Lung (tissue), 12 donors: ENCODE measurements around the gene KRTAP1-3. TPM values are rescaled to one million over a fixed set of nuclear protein-coding genes. Genes with fewer than 3 reads are reported as not detected.
"Not testable (repeated sequence)": the region's sequence is repeated elsewhere in the genome, so short reads cannot be mapped to it uniquely, and the experiment has no call there.

Experiments
- ATAC-seq: fragments of 200-7000 bp; cut with Tn5 transposase; one replicate; pipeline ENCODE4 v1.9.1; 2020; ENCODE audit warnings: moderate number of reproducible peaks; ENCODE audit not compliant: insufficient read depth, low FRiP score
- DNase-seq, 3 donors: peaks; one replicate each; pipeline ENCODE4 v3.0.0-alpha.2; 2013 to 2017
- H3K27ac ChIP-seq, 2 donors: one replicate each; pipeline ENCODE4 v1.5.1; 2013; ENCODE audit warnings: mild to moderate bottlenecking in 2 of 2, moderate library complexity in 2 of 2, control low read depth in 1 of 2, inconsistent platforms in 1 of 2, low read depth in 1 of 2, low read length in 1 of 2
- H3K27me3 ChIP-seq, 3 donors: one replicate each; pipeline ENCODE4 v1.5.1; 2013; ENCODE audit warnings: low read length in 2 of 3; ENCODE audit not compliant: control insufficient read depth in 3 of 3, insufficient read depth in 3 of 3
- H3K36me3 ChIP-seq, 4 donors: one replicate each; pipeline ENCODE4 v1.5.1; 2013; ENCODE audit warnings: low read length in 4 of 4, mild to moderate bottlenecking in 1 of 4, moderate library complexity in 1 of 4; ENCODE audit not compliant: control insufficient read depth in 4 of 4, insufficient read depth in 4 of 4
- H3K4me1 ChIP-seq, 5 donors: one replicate each; pipeline ENCODE4 v1.5.1; 2013; ENCODE audit warnings: low read length in 5 of 5, mild to moderate bottlenecking in 2 of 5, moderate library complexity in 1 of 5; ENCODE audit not compliant: control insufficient read depth in 5 of 5, insufficient read depth in 5 of 5
- H3K4me3 ChIP-seq: one replicate; pipeline ENCODE4 v1.5.1; 2013; ENCODE audit warnings: mild to moderate bottlenecking, control low read depth, moderate library complexity
- H3K9ac ChIP-seq, 2 donors: one replicate each; pipeline ENCODE4 v1.5.1; 2013; ENCODE audit warnings: low read length in 2 of 2, control low read depth in 1 of 2; ENCODE audit not compliant: insufficient read depth in 1 of 2
- H3K9me3 ChIP-seq, 4 donors: one replicate each; pipeline ENCODE4 v1.5.1; 2013; ENCODE audit warnings: low read length in 3 of 4, mild to moderate bottlenecking in 1 of 4, moderate library complexity in 1 of 4; ENCODE audit not compliant: control insufficient read depth in 4 of 4, insufficient read depth in 3 of 4
- WGBS, 2 donors: extraction: QIAGEN DNeasy Blood & Tissue Kit; methylation state at CpG; one replicate each; pipeline ENCODE4 v1.1.7; 2013; 5-methylcytosine and 5-hydroxymethylcytosine counted together
- polyA plus RNA-seq, 2 donors: library from polyadenylated mRNA; stranded (reverse); fragments of 200-250 nt; gene quantifications; one replicate each; pipeline ENCODE4 v1.2.1, GENCODE V29; 2013
- total RNA-seq, 2 donors: library from RNA; depleted of rRNA in 1 of 2; stranded (reverse); fragments of >200 nt in 1 of 2; gene quantifications; one replicate each; pipeline ENCODE4 v1.2.1, GENCODE V29; 2014 to 2021
- TF ChIP-seq, protein P1 (sequence below): IDR thresholded peaks from 2 replicates; pipeline ENCODE4 v1.5.1; 2012; ENCODE audit warnings: mild to moderate bottlenecking; ENCODE audit errors: control extremely low read depth, extremely low read depth
- donor health status: control.
- donor health status: control.
- donor health status: Bipolar disorder and iron deficiency.
- donor health status: healthy.
- donor health status: DM: yes; HTN: yes; CAD: no.

KRTAP1-3 gene
- total and polyA plus RNA-seq, 4 donors, result not detected

DNA sequence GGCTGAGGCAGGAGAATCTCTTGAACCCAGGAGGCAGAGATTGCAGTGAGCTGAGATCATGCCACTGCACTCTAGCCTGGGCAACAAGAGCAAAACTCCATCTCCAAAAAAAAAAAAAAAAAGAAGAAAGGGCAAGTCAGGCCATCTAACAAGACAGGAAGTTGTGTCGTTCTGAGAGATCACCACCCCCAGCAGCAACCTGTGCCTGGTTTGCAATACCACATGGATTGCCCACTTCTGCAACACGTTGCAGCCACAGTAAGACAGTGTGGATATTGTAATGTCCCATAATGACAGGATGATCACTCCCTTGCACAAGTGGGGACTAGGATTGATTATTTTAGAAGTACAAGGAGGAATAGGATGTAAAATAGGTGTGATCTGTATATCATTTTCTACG lies 34.4 kb upstream of the KRTAP1-3 start:
- no peaks in the 10 kb centered on the region for H3K36me3 ChIP-seq
- H3K27ac ChIP-seq, result no peak overlapping the region
- no peak overlapping the region for H3K9ac ChIP-seq
- DNase-seq (no peak), ATAC-seq (no peak)
- TF ChIP-seq, protein P1, sequence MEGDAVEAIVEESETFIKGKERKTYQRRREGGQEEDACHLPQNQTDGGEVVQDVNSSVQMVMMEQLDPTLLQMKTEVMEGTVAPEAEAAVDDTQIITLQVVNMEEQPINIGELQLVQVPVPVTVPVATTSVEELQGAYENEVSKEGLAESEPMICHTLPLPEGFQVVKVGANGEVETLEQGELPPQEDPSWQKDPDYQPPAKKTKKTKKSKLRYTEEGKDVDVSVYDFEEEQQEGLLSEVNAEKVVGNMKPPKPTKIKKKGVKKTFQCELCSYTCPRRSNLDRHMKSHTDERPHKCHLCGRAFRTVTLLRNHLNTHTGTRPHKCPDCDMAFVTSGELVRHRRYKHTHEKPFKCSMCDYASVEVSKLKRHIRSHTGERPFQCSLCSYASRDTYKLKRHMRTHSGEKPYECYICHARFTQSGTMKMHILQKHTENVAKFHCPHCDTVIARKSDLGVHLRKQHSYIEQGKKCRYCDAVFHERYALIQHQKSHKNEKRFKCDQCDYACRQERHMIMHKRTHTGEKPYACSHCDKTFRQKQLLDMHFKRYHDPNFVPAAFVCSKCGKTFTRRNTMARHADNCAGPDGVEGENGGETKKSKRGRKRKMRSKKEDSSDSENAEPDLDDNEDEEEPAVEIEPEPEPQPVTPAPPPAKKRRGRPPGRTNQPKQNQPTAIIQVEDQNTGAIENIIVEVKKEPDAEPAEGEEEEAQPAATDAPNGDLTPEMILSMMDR, result no peak
- peaks cover 0 to 3% (median 0%) of the 10 kb centered on the region in 4 donors for H3K9me3 ChIP-seq
- H3K27me3 ChIP-seq, result no peaks in the 10 kb centered on the region
- no peaks in the 10 kb centered on the region for H3K4me1 ChIP-seq
- WGBS, 2 donors, result 56 to 62% methylated on average over 3 of the region's 3 CpGs
- H3K4me3 ChIP-seq, result no peak overlapping the region

DNA sequence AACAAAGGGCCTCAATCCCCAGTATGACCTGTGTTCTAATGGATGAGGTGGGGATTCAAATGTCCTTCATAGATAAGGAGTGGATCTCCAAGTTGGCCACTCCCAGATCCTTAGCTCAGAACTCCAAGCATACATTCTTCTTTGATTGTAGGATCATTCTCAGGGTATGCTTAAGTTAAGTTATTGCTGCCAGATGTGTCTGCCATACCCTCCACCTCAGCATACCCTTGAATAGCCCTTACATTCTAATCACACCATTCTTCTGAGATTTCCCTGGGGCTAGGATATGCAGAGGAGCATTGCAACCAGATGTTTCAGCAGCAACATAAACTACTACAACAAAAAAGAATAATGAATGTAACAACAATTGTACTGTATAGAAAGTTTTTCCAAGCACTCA lies 32.6 kb upstream of the KRTAP1-3 start:
- H3K27me3 ChIP-seq, result no peaks in the 10 kb centered on the region
- no peak for ATAC-seq
- H3K4me1 ChIP-seq, result no peaks in the 10 kb centered on the region
- H3K9me3 ChIP-seq, result peaks cover 0 to 3% (median 0%) of the 10 kb centered on the region in 4 donors
- TF ChIP-seq, protein P1, result no peak
- no peak overlapping the region for H3K27ac ChIP-seq
- H3K4me3 ChIP-seq, result no peak overlapping the region
- H3K36me3 ChIP-seq, result no peaks in the 10 kb centered on the region
- no peak overlapping the region for H3K9ac ChIP-seq
- no peak for DNase-seq

DNA sequence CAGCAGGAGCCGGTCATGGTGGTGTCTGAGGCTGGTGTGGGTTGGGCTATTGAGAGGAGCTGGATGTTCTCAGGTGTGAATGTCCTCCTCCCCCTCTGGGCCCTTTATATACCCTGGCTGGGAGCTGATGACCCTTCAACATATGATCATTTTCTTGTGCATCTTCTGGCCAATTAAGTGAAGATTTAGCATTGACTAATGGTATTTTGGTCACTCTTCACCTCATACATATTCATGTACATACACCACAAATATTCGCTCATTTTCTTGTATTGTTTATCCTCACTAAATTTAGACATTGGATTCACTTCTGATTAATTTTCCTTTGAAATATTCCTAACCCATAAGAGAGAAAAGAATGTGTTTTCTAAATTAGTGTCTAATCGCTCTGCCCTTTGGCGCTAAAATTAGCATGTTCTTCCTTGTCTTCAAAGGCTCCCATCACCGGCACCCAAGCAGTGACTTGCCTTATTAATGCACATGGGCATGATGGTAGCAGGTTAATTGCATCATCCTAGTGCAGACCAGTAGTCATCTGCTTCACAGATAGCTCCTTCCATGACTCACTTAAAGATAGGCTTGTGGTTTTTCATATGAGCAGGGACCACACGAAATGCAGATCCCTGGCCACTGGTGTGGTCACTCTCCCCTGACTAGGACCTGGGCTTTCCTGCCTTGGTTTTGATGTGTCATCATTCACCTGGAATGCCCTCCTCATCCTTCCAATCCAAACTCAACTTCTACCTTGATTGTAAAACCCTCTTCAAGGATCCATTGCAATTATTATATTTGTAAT lies 31.4 kb upstream of the KRTAP1-3 start, which contains the start of gene KRTAP2-4:
Gene KRTAP2-4 (minus strand): TSS at position 51 of the 796 bp plus-strand sequence. CDS start 34 bp downstream, at position 17.
- no peak within 1 kb of the TSS for H3K4me3 ChIP-seq
- TF ChIP-seq, protein P1, result no peak
- WGBS, 2 donors, result 85 to 92% methylated on average over 6 of the region's 6 CpGs

DNA sequence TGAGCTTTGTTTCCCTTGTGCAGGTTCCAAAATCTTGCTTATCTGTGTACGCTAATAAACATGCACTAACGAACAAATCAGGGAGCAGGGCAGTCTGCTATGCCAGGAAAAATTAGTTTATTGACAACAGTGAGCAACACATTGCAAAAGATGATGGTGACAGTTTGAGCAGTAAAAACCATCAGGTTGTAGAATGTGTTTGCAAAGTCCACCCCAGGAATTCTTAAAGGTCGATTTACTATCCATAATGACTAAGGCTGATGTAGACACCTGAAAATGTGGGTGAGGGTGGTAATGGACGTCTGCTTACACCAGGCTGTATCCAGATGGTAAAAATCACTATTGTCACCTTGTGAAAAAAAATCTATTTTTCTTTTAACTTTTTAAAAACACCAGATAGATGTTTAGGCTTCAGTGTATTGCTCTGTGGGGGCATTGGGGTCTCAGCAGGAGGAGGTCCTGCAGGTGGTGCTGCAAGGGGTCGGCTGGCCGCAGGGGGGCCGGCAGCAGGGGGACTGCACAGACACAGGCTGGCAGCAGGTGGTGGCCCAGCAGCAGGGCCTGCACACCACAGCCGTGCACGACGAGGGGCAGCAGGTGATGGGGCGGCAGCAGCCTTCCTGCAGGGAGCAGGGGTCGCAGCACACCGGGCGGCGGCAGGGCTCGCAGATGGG lies 30.5 kb upstream of the KRTAP1-3 start:
- H3K4me1 ChIP-seq, H3K4me3 ChIP-seq, H3K9me3 ChIP-seq, DNase-seq, H3K36me3 ChIP-seq, H3K27ac ChIP-seq, ATAC-seq, H3K27me3 ChIP-seq, H3K9ac ChIP-seq: not testable (repeated sequence)
- 69 to 87% methylated on average over 6 to 7 of the region's 16 CpGs for WGBS, 2 donors

More for the DNA sequence above, 31.4 kb upstream of the KRTAP1-3 start, which contains the start of gene KRTAP2-4:
- Histone ChIP-seq H3K36me3 (no peaks in the 10 kb centered on the region), H3K9ac (no peak within 1 kb of the TSS), H3K9me3 (no peaks in the 10 kb centered on the region), H3K27ac (no peak within 1 kb of the TSS), H3K4me1 (no peaks in the 10 kb centered on the region), H3K27me3 (peaks cover 0 to under 1% (median 0%) of the 10 kb centered on the region in 3 donors)
- ATAC-seq (no peak), DNase-seq (no peak)
